GM12878 (cell line): ENCODE data around the gene EGR1. TPM values are rescaled to one million over a fixed set of nuclear protein-coding genes. Genes with fewer than 3 reads are reported as not detected.

Experiments
- BACH1 ChIP-seq: fragments of 450-650 bp; IDR thresholded peaks from 2 replicates; pipeline ENCODE4 v1.6.1; 2017; ENCODE audit warnings: mild to moderate bottlenecking, borderline replicate concordance
- BCL11A ChIP-seq: IDR thresholded peaks from 2 replicates; pipeline ENCODE4 v1.6.1; 2011; ENCODE audit warnings: low read depth, low read length
- BHLHE40 ChIP-seq, 2 experiments: fragments of 450-650 bp in 1 of 2; IDR thresholded peaks; 2 replicates each; pipeline ENCODE4 v1.6.1; 2011 to 2017; ENCODE audit warnings: low read depth in 2 of 2, borderline replicate concordance in 1 of 2, improper control_type of control experiment in 1 of 2, low read length in 1 of 2, mild to moderate bottlenecking in 1 of 2
- CREM ChIP-seq: IDR thresholded peaks from 2 replicates; pipeline ENCODE4 v1.6.1; 2014; ENCODE audit warnings: antibody characterized with exemption, low read depth
- DPF2 ChIP-seq: fragments of 450-650 bp; IDR thresholded peaks from 2 replicates; pipeline ENCODE4 v1.6.1; 2017; ENCODE audit warnings: mild to moderate bottlenecking
- GATAD2B ChIP-seq: fragments of 450-650 bp; conservative IDR thresholded peaks from 2 replicates; pipeline ENCODE4 v1.6.1; 2017; ENCODE audit warnings: low read depth, mild to moderate bottlenecking, moderate library complexity
- HSF1 ChIP-seq: fragments of 150-350 bp; IDR thresholded peaks from 2 replicates; pipeline ENCODE4 v1.6.1; 2014; ENCODE audit warnings: mild to moderate bottlenecking, low read depth, low read length
- NKRF ChIP-seq: fragments of 450-650 bp; conservative IDR thresholded peaks from 2 replicates; pipeline ENCODE4 v1.6.1; 2017; ENCODE audit warnings: mild to moderate bottlenecking, moderate library complexity
- NR2F1 ChIP-seq: fragments of 450-650 bp; conservative IDR thresholded peaks from 2 replicates; pipeline ENCODE4 v1.6.1; 2017; ENCODE audit warnings: mild to moderate bottlenecking
- TCF3 ChIP-seq: IDR thresholded peaks from 2 replicates; pipeline ENCODE4 v1.6.1; 2012; ENCODE audit warnings: low read depth, mild to moderate bottlenecking, low read length, borderline replicate concordance; ENCODE audit not compliant: insufficient read depth
- ZBTB11 ChIP-seq: fragments of 450-650 bp; formaldehyde crosslinking; IDR thresholded peaks from 2 replicates; pipeline ENCODE4 v1.5.0; 2022; ENCODE audit warnings: mild to moderate bottlenecking, missing genetic modification characterization
- ZBTB33 ChIP-seq: fragments of 450-650 bp; IDR thresholded peaks from 2 replicates; pipeline ENCODE4 v1.6.1; 2017; ENCODE audit warnings: mild to moderate bottlenecking
- polyA plus RNA-seq, 11 experiments: library from polyadenylated mRNA; depleted of rRNA in 4 of 11; unstranded in 6 of 11; stranded (reverse) in 5 of 11; fragments of >200 nt; fragmentation: Nextera tagmentation in 4 of 11; fragmentation: Illumina TruSeq in 1 of 11; extraction: Ambion mirVana in 4 of 11; extraction: Trizol in 1 of 11; gene quantifications; 1 replicate in 1 of 11; 2 replicates in 10 of 11; pipeline versions ENCODE4 v1.2.1 to v1.2.3, GENCODE V29; 2011 to 2016; ENCODE audit warnings: inconsistent platforms in 2 of 11, missing spikeins in 2 of 11, low read depth in 1 of 11
- total RNA-seq, 4 experiments: library from RNA; depleted of rRNA in 3 of 4; stranded (reverse); fragments of >200 nt in 3 of 4; fragmentation: Illumina TruSeq in 1 of 4; extraction: Trizol in 1 of 4; gene quantifications; 2 replicates each; pipeline versions ENCODE4 v1.2.1 to v1.2.3, GENCODE V29; 2013 to 2021

Gene EGR1
- total and polyA plus RNA-seq, 10 of the 15 experiments (the other 5 are each of a cell fraction or from before 2014, with no cell fraction given) = 0.89 to 7.3 (median 2.5) TPM

- no peak for TF ChIP-seq ZBTB33
- TF ChIP-seq NKRF = peak; percentile 54; the same call in 1 of the 2 replicates
- TF ChIP-seq BCL11A = 0 out of 2 replicates have a peak, but pooled peaks have one; percentile 9
- TF ChIP-seq ZBTB11 = no peak
- TF ChIP-seq TCF3 = peak; percentile 57; the same call in 1 of the 2 replicates
- TF ChIP-seq HSF1 = no peak
- 0 out of 2 replicates have a peak, but pooled peaks have one; percentile 49 for TF ChIP-seq GATAD2B
- 0 out of 2 replicates have a peak, but pooled peaks have one; percentile 35 for TF ChIP-seq BACH1
- 0 out of 2 replicates have a peak, but pooled peaks have one; percentile 29 for TF ChIP-seq NR2F1
- TF ChIP-seq CREM = no peak
- TF ChIP-seq BHLHE40 (IDR thresholded peaks at IDR 0.05; ENCODE audit: borderline replicate concordance in 1 of 2, low read depth in 2 of 2, low read length in 1 of 2) = peak; percentile 30 to 85; a peak in 3 of 4 replicates
- TF ChIP-seq DPF2 = peak; percentile 49
Observed at GRCh38 chr5:138438724-138439476, 26.4 kb upstream of the EGR1 start, which contains the start of gene REEP2 (continued).
